ENCODE data around the gene ACTN3.

Gene ACTN3

GRCh38 chr11:66546368-66546965 is at the start of gene ACTN3:
TSS of gene ACTN3 (plus strand) at chr11:66546903. CDS start at chr11:66546938, 35 bp downstream.
- Mint-ChIP-seq H3K4me3 (peak within 1 kb of the TSS; percentile 79), H3K36me3 (ENCODE audit: low read depth) (peaks cover 22% of the 10 kb centered on the region), H3K4me1 (ENCODE audit: low read depth) (peaks cover 38% of the 10 kb centered on the region), H3K27me3 (peaks cover 35% of the 10 kb centered on the region), H3K9me3 (no peaks in the 10 kb centered on the region), H3K27ac (peak within 1 kb of the TSS; percentile 76)
- intact Hi-C loops (cut with micrococcal nuclease) = loop anchor here (1.0 kb wide), 1 partner anchor 132 kb away; no protein-coding TSS in a partner anchor

GRCh38 chr11:66497206-66497605 is 49.5 kb upstream of the ACTN3 start:
- Mint-ChIP-seq H3K27ac (no peak overlapping the region), H3K27me3 (no peaks in the 10 kb centered on the region), H3K4me3 (no peak overlapping the region), H3K4me1 (ENCODE audit: low read depth) (no peaks in the 10 kb centered on the region), H3K9me3 (no peaks in the 10 kb centered on the region), H3K36me3 (ENCODE audit: low read depth) (peaks cover 99% of the 10 kb centered on the region)
- intact Hi-C loops (cut with micrococcal nuclease) = no loop called here

DNA sequence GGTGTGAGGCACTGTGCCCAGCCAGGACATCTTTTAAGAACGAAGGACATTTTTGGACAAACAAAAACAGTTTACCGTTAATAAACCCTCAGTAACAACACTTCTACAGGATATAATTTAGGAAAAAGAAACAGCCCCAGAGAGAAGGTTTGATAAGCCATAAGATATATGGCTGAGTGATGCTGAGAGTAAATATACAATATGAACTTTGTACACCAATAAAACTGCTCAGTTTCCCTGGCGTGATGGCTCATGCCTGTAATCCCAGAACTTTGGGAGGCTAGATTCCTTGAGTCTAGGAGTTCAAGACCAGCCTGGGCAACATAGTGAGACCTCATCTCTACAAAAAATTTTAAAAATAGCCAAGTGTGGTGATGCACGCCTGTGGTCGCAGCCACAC is 48.2 kb upstream of the ACTN3 start:
- Mint-ChIP-seq H3K4me1 (ENCODE audit: low read depth) (no peaks in the 10 kb centered on the region), H3K36me3 (ENCODE audit: low read depth) (peaks cover 94% of the 10 kb centered on the region), H3K27ac (no peak overlapping the region), H3K27me3 (no peaks in the 10 kb centered on the region), H3K4me3 (no peak overlapping the region), H3K9me3 (no peaks in the 10 kb centered on the region)
- intact Hi-C loops (cut with micrococcal nuclease) = no loop called here

GRCh38 chr11:66505276-66505816 is 41.4 kb upstream of the ACTN3 start:
- Mint-ChIP-seq H3K27ac (no peak overlapping the region), H3K36me3 (ENCODE audit: low read depth) (peaks cover 83% of the 10 kb centered on the region), H3K27me3 (no peaks in the 10 kb centered on the region), H3K9me3 (no peaks in the 10 kb centered on the region), H3K4me3 (no peak overlapping the region), H3K4me1 (ENCODE audit: low read depth) (peaks cover 17% of the 10 kb centered on the region)
- intact Hi-C loops (cut with micrococcal nuclease) = no loop called here

DNA sequence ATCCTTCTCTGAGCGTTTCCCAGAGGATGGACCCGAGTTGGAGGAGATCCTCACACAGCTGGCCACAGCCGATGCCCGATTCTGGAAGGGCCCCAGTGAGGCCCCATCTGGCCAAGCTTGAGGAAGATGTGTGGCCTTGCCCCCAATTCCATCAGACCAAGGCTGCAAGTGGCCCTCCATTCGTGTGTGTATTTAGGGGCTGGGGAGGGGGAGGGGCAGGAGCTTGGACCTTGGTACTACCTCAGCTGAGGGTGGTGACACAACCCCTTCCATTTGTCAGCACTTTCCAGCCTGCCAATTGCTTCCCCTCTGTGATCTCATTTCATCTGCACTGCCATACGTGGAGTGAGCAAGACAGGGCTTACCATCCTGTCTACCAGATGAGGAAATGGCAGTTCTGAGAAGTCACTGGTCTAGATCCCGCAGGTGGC is 37.6 kb upstream of the ACTN3 start:
- Mint-ChIP-seq H3K27me3 (no peaks in the 10 kb centered on the region), H3K9me3 (no peaks in the 10 kb centered on the region), H3K27ac (peak overlapping the region; percentile 17), H3K4me3 (no peak overlapping the region), H3K4me1 (ENCODE audit: low read depth) (peaks cover 28% of the 10 kb centered on the region), H3K36me3 (ENCODE audit: low read depth) (peaks cover 60% of the 10 kb centered on the region)
- intact Hi-C loops (cut with micrococcal nuclease) = no loop called here

DNA sequence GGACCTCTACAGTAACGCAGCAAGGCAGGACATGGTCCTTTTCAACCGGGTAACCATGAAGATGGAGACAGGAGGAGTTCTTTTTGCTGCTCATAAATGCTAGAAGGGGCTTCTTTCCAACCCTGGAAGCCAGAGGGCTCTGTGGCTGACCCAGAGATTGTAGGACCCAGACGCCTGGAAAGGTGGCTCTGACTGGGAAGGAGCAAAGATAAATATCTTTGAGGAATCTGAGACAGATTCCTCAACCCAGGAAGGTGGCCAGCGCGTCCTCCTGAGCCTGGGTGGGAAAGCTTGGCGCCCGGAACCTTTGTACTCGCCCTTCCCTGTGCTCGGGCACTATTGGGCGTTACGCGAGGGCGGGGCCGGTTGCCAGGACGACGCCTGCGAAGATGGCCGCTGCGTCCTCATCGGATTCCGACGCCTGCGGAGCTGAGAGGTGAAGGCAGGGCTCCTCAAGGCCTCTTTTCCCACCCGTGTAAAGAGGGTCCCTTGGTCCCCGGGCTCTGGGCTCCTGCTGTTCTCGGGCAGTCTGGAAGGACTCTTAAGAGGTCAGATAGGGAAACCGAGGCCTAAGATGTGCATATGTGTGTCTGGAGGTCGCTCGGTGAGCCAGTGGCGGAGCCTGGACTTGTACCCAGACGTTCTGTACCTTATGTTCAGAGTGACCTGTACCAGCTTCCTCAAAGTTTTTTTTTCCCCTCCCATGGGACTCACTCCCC is 36.3 kb upstream of the ACTN3 start, which contains the start of gene BBS1:
Gene BBS1 (plus strand): TSS at position 365 of the 719 bp plus-strand sequence. CDS start 25 bp downstream, at position 390.
- peak within 1 kb of the TSS; percentile 89 for H3K4me3 Mint-ChIP-seq
- H3K9me3 Mint-ChIP-seq = no peaks in the 10 kb centered on the region
- no peaks in the 10 kb centered on the region for H3K27me3 Mint-ChIP-seq
- peak within 1 kb of the TSS; percentile 67 for H3K27ac Mint-ChIP-seq
- intact Hi-C loops (cut with micrococcal nuclease) = no loop called here
- H3K36me3 Mint-ChIP-seq (ENCODE audit: low read depth) = peaks cover 60% of the 10 kb centered on the region
- peaks cover 28% of the 10 kb centered on the region for H3K4me1 Mint-ChIP-seq (ENCODE audit: low read depth)

DNA sequence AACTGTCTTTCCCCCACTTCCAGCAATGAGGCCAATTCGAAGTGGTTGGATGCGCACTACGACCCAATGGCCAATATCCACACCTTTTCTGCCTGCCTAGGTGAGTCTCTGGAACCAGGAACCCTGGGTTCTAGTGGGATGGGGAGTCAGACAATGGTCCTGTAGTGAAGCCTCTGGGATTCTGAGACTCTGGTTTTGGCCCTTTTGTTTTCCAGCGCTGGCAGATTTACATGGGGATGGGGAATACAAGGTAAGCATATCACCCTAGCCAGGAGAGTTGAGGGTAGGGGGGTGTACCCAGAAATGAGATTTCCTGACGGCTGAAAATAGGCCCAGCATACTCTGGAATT is 35.7 kb upstream of the ACTN3 start:
- Mint-ChIP-seq H3K27me3 (no peaks in the 10 kb centered on the region), H3K4me3 (peak overlapping the region; percentile 89), H3K4me1 (ENCODE audit: low read depth) (peaks cover 28% of the 10 kb centered on the region), H3K27ac (peak overlapping the region; percentile 67), H3K36me3 (ENCODE audit: low read depth) (peaks cover 61% of the 10 kb centered on the region), H3K9me3 (no peaks in the 10 kb centered on the region)
- intact Hi-C loops (cut with micrococcal nuclease) = no loop called here

DNA sequence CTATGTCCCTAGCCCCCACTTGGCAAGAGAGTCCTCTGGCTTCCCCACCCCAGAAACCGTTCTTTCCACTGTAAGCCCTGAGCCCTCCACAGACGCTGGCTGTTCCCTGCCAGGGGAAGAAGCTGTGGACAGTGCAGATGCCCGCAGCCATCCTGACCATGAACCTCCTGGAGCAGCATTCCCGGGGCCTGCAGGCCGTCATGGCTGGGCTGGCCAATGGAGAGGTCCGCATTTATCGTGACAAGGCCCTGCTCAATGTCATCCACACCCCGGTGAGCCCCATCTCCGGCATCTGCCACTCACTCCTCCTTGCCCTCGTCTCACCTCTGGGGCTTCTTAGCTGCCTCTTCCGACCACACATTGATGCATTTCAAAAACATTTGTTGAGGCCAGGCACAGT is 23.1 kb upstream of the ACTN3 start:
- Mint-ChIP-seq H3K27ac (no peak overlapping the region), H3K4me3 (no peak overlapping the region), H3K4me1 (ENCODE audit: low read depth) (peaks cover 6% of the 10 kb centered on the region), H3K27me3 (no peaks in the 10 kb centered on the region), H3K36me3 (ENCODE audit: low read depth) (peaks cover 77% of the 10 kb centered on the region), H3K9me3 (no peaks in the 10 kb centered on the region)
- intact Hi-C loops (cut with micrococcal nuclease) = no loop called here

DNA sequence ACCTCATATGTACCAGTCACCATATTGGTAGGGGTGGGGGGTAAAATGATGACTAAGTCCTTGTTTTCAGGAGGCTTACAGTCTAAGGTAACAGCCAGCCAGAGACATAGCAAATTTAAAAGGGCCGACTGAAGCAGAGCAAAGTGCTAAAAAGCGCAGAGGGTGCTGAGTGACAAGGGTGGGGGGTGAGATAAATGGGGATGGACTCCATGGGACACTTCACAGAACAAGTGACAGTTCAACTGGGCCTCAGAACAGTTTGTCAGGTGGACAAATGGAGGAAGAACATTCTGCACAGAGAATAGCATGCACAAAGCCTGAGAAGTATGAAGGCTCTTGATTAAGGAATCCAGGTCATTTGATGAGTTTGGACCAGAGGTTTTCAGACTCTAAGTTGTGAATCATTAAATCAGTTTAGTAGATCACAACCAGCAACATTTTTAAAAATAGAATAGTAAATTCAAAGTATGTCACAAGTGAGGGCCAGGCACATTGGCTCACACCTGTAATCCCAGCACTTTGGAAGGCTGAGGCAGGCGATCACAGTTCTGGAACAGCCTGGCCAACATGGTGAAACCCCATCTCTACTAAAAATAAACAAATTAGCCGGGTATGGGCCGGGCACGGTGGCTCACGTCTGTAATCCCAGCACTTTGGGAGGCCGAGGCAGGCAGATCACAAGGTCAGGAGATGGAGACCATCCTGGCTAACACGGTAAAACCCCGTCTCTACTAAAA is 22.2 kb upstream of the ACTN3 start:
- Mint-ChIP-seq H3K27ac (no peak overlapping the region), H3K9me3 (no peaks in the 10 kb centered on the region), H3K4me3 (no peak overlapping the region), H3K27me3 (no peaks in the 10 kb centered on the region), H3K4me1 (ENCODE audit: low read depth) (peaks cover 6% of the 10 kb centered on the region), H3K36me3 (ENCODE audit: low read depth) (peaks cover 75% of the 10 kb centered on the region)
- intact Hi-C loops (cut with micrococcal nuclease) = no loop called here

DNA sequence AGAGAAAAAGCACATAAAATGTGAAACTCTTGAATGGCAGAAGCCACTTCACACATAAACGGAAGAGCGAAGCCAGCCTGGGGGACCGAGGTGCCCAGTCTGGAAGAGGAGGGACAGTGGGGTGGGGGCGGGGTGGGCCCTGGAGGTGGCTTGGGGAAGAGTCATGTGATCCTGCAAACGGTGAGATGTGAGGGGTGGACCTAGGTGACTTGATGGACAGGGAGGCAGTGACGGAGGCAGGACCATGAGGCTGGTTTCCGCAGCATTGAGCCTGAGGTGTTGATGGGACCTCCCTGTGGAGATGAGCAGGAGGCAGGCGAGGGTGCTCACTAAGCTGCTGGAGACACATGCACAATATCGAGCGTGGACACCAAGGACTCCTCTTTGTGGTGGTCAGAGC is 17.6 kb upstream of the ACTN3 start:
- intact Hi-C loops (cut with micrococcal nuclease) = no loop called here
- no peaks in the 10 kb centered on the region for H3K9me3 Mint-ChIP-seq
- no peaks in the 10 kb centered on the region for H3K27me3 Mint-ChIP-seq
- peaks cover 6% of the 10 kb centered on the region for H3K4me1 Mint-ChIP-seq (ENCODE audit: low read depth)
- peaks cover 70% of the 10 kb centered on the region for H3K36me3 Mint-ChIP-seq (ENCODE audit: low read depth)
- no peak overlapping the region for H3K4me3 Mint-ChIP-seq
- no peak overlapping the region for H3K27ac Mint-ChIP-seq

GRCh38 chr11:66529655-66530054 is 17.0 kb upstream of the ACTN3 start:
- H3K36me3 Mint-ChIP-seq (ENCODE audit: low read depth) = peaks cover 68% of the 10 kb centered on the region
- H3K9me3 Mint-ChIP-seq = no peaks in the 10 kb centered on the region
- intact Hi-C loops (cut with micrococcal nuclease) = no loop called here

GRCh38 chr11:66530927-66531709 is 15.6 kb upstream of the ACTN3 start:
- intact Hi-C loops (cut with micrococcal nuclease) = no loop called here
- Mint-ChIP-seq H3K9me3 (no peaks in the 10 kb centered on the region), H3K4me3 (no peak overlapping the region), H3K4me1 (ENCODE audit: low read depth) (peaks cover 6% of the 10 kb centered on the region), H3K27me3 (no peaks in the 10 kb centered on the region), H3K27ac (no peak overlapping the region), H3K36me3 (ENCODE audit: low read depth) (peaks cover 80% of the 10 kb centered on the region)

More at GRCh38 chr11:66529655-66530054, 17.0 kb upstream of the ACTN3 start:
- Mint-ChIP-seq H3K27me3 (no peaks in the 10 kb centered on the region), H3K4me1 (ENCODE audit: low read depth) (peaks cover 6% of the 10 kb centered on the region), H3K27ac (no peak overlapping the region), H3K4me3 (no peak overlapping the region)

GRCh38 chr11:66531841-66532240 is 14.9 kb upstream of the ACTN3 start:
- H3K27ac Mint-ChIP-seq = no peak overlapping the region
- intact Hi-C loops (cut with micrococcal nuclease) = no loop called here
- H3K4me3 Mint-ChIP-seq = no peak overlapping the region
- peaks cover 6% of the 10 kb centered on the region for H3K4me1 Mint-ChIP-seq (ENCODE audit: low read depth)
- no peaks in the 10 kb centered on the region for H3K27me3 Mint-ChIP-seq
- peaks cover 80% of the 10 kb centered on the region for H3K36me3 Mint-ChIP-seq (ENCODE audit: low read depth)
- H3K9me3 Mint-ChIP-seq = no peaks in the 10 kb centered on the region
